ENCODE results near the gene CABP2. TPM values are rescaled to one million over a fixed set of nuclear protein-coding genes. Genes with fewer than 3 reads are reported as not detected.
"Not testable (repeated sequence)": the region's sequence is repeated elsewhere in the genome, so short reads cannot be mapped to it uniquely, and the experiment has no call there.

The CABP2 gene
- total RNA-seq, 1 donor from 2014 or later, result not detected

DNA sequence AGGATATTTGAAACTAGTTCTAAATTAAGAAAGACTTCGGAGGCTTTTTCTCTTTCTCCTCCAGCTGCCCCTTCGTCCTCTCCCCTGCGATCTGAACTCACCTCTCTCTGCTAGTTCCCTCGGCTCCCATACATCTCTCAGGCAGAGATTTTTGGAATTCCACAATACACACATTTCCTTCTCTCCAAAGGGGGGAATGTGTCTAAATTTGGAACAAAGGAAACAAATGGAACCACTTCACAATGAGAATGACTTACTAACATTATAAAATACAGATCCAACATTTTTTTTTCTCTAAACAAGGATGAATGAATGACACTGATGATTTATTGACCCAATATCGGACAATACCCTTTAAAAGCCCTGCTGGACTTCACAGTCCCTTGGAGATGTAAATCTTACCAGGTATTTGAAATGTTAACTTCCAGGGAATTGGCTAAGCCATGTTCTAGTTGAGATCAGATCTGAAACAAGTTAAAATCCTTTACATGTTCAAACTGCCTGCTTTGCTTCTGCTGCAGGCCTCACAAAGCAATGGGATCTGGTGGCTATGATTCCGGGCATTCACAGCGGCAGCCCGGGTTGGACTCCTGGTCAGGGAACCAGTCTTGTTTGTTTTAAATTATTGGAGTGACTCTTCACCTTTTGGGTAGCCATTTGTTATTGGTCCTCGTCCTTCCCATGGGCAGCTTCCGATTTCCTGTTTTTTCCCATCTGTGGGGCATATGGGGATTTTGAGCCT lies 39.9 kb upstream of the CABP2 start:
- Mint-ChIP-seq H3K36me3 (no peaks in the 10 kb centered on the region), H3K4me1 (peaks cover 21% of the 10 kb centered on the region), H3K4me3 (no peak overlapping the region), H3K27ac (peak overlapping the region; percentile 88), H3K27me3 (ENCODE audit: low read depth) (no peaks in the 10 kb centered on the region), H3K9me3 (no peaks in the 10 kb centered on the region)
- DNase-seq (ENCODE audit: low spot score in 2 of 2, unreplicated experiment in 2 of 2), result no peak
- TF ChIP-seq, protein P1, sequence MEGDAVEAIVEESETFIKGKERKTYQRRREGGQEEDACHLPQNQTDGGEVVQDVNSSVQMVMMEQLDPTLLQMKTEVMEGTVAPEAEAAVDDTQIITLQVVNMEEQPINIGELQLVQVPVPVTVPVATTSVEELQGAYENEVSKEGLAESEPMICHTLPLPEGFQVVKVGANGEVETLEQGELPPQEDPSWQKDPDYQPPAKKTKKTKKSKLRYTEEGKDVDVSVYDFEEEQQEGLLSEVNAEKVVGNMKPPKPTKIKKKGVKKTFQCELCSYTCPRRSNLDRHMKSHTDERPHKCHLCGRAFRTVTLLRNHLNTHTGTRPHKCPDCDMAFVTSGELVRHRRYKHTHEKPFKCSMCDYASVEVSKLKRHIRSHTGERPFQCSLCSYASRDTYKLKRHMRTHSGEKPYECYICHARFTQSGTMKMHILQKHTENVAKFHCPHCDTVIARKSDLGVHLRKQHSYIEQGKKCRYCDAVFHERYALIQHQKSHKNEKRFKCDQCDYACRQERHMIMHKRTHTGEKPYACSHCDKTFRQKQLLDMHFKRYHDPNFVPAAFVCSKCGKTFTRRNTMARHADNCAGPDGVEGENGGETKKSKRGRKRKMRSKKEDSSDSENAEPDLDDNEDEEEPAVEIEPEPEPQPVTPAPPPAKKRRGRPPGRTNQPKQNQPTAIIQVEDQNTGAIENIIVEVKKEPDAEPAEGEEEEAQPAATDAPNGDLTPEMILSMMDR (IDR thresholded peaks at IDR 0.05; ENCODE audit: unreplicated experiment), result no peak

DNA sequence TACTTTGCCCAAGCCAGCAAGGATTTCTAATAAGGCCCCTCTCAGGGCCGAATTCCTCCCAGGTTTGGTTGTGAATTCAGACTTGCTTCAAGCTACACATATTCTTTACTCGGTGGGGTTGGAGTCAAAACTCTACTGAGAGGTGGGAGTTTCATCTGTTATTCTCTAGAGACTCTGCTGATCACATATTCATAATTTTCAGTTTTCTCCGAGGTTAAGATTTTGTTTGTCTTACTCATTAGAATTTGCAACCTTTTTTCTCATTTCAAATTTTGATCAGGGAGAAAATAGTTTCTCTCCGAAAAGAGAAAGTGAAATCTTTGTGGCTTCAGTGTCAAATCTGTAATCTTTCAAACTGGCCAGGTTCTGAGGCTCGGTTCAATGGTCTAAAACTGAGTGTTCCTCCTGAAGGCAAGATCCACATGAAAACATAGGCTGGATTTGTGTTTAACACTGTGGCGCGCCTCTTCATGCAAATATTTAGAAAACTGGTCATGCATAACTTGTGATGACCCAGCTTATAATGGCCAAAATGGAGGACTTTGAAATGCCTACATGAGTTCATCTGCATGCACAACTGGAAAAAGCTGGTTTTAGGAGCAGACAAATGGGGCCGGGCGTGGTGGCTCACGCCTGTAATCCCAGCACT lies 38.8 kb upstream of the CABP2 start:
- Mint-ChIP-seq H3K27me3 (ENCODE audit: low read depth) (no peaks in the 10 kb centered on the region), H3K36me3 (no peaks in the 10 kb centered on the region), H3K4me3 (no peak overlapping the region), H3K4me1 (peaks cover 21% of the 10 kb centered on the region), H3K9me3 (no peaks in the 10 kb centered on the region), H3K27ac (peak overlapping the region; percentile 64)
- no peak for DNase-seq (ENCODE audit: low spot score in 2 of 2, unreplicated experiment in 2 of 2)
- TF ChIP-seq, protein P1 (IDR thresholded peaks at IDR 0.05; ENCODE audit: unreplicated experiment), result no peak

DNA sequence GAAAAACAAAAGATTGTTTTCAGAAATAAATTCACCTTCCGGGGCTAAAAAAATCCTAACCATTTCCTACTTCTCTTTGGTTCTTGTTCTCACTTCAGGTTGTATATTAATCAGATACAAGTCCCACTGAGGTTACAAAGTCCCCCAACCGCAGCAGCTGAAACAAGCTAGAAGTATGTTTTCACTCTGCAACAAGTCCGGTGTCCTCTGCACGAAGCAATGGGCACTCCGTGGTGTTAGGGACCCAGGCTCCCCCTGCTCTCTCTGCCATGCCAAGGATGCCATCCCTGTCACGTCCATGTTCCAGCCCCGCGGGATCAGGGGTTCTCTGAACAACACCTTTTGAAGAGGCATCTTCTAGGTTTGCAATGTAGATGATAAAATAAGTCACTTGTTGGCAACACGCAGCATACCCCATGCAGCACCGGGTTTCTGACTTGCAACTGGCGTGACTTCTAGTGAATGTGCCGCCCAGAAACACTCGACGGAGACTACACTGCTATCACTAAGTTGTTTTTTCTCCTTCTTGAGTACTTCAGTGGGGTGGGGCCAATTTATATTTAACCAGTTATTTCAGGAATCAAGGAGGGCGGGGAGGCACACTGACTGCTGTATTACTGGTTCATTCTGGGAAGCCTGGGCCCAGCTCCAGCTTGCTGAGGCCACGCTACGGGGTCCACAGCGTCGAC lies 35.0 kb upstream of the CABP2 start:
- H3K9me3 Mint-ChIP-seq, result no peaks in the 10 kb centered on the region
- peaks cover 12% of the 10 kb centered on the region for H3K4me1 Mint-ChIP-seq
- H3K4me3 Mint-ChIP-seq, result no peak overlapping the region
- H3K36me3 Mint-ChIP-seq, result no peaks in the 10 kb centered on the region
- DNase-seq (ENCODE audit: low spot score in 2 of 2, unreplicated experiment in 2 of 2), result no peak
- TF ChIP-seq, protein P1 (IDR thresholded peaks at IDR 0.05; ENCODE audit: unreplicated experiment), result no peak
- no peak overlapping the region for H3K27ac Mint-ChIP-seq
- no peaks in the 10 kb centered on the region for H3K27me3 Mint-ChIP-seq (ENCODE audit: low read depth)

DNA sequence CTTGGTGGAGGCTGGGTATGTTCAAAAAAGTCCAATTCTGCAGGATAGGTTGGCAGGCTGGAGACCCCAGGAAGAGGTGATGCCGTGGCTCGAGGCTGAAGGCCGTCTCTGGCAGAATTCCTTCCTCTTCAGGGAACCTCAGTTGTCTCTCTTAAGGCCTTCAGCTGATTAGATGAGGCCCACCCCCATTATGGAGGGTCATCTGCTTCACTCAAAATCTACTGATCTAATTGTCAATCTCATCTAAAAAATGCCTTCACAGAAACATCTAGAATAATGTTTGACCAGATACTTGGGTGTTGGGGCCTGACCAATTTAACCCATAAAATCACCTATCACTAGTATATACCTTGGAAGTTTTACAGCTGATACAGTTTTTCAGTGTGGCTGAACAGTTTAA lies 33.0 kb upstream of the CABP2 start:
- Mint-ChIP-seq H3K36me3 (no peaks in the 10 kb centered on the region), H3K4me3 (no peak overlapping the region), H3K27me3 (ENCODE audit: low read depth) (no peaks in the 10 kb centered on the region), H3K9me3 (peaks cover 14% of the 10 kb centered on the region), H3K4me1 (no peaks in the 10 kb centered on the region), H3K27ac (no peak overlapping the region)
- DNase-seq (ENCODE audit: low spot score in 2 of 2, unreplicated experiment in 2 of 2), result no peak
- TF ChIP-seq, protein P1 (IDR thresholded peaks at IDR 0.05; ENCODE audit: unreplicated experiment), result no peak

DNA sequence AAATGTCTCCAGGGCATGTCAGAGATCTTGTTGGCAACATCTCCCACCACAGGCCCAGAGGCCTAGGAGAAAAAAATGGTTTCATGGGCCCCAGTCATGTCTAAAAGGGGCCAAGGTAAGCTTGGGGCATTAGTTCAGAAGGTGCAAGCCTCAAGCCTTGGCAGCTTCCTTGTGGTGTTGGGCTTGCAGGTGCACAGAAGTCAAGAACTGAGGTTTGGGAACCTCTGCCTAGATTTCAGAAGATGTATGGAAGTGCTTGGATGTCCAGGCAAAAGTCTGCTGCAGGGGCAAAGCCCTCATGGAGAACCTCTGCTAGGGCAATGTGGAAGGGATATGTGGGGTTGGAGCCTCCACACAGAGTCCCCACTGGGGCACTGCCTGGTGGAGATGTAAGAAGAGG lies 28.5 kb upstream of the CABP2 start:
- not testable (repeated sequence) for H3K36me3 Mint-ChIP-seq; H3K4me1 Mint-ChIP-seq; H3K27ac Mint-ChIP-seq; H3K4me3 Mint-ChIP-seq; H3K27me3 Mint-ChIP-seq (ENCODE audit: low read depth); DNase-seq (ENCODE audit: low spot score in 2 of 2, unreplicated experiment in 2 of 2)
- peaks cover 20% of the 10 kb centered on the region for H3K9me3 Mint-ChIP-seq

DNA sequence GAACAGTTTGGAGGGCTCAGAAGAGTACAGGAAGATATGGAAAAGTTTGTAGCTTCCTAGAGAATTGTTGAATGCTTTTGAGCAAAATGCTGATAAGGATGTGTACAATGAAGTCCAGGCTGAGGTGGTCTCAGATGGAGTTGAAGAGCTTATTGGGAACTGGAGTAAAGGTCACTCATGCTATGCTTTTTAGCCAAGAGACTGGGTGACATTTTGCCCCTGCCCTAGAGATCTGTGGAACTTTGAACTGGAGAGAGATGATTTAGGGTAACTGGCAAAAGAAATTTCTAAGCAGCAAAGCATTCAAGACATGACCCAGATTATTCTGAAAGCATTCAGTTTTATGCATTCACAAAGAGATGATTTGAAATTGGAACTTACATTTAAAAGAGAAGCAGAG lies 27.9 kb upstream of the CABP2 start:
- H3K36me3 Mint-ChIP-seq, result no peaks in the 10 kb centered on the region
- no peaks in the 10 kb centered on the region for H3K4me1 Mint-ChIP-seq
- DNase-seq (ENCODE audit: low spot score in 2 of 2, unreplicated experiment in 2 of 2), result no peak
- peaks cover 20% of the 10 kb centered on the region for H3K9me3 Mint-ChIP-seq
- TF ChIP-seq, protein P1 (IDR thresholded peaks at IDR 0.05; ENCODE audit: unreplicated experiment), result no peak
- peaks cover 2% of the 10 kb centered on the region for H3K27me3 Mint-ChIP-seq (ENCODE audit: low read depth)
- H3K4me3 Mint-ChIP-seq, result no peak overlapping the region
- H3K27ac Mint-ChIP-seq, result no peak overlapping the region
